K562 (cell line): ENCODE data around the gene GALNT17. TPM values are rescaled to one million over a fixed set of nuclear protein-coding genes. Genes with fewer than 3 reads are reported as not detected.
"Not testable (repeated sequence)": the region's sequence is repeated elsewhere in the genome, so short reads cannot be mapped to it uniquely, and the experiment has no call there.

Experiments
- ATAC-seq: fragments of 200-7000 bp; cut with Tn5 transposase; 3 replicates; pipeline ENCODE4 v1.9.1; 2020; ENCODE audit warnings: moderate library complexity
- BruUV-seq: library from RNA; stranded (reverse); fragments of 400-500 nt; replicated peaks from 2 replicates; lab custom pipeline; 2021; lab: Mats Ljungman, UMichigan
- CTCF ChIA-PET: fragments of 300-600 bp; formaldehyde crosslinking; extraction: SDS; loops from one replicate; lab custom pipeline; 2021; ENCODE audit warnings: low intra/inter-chr PET ratio; lab: Yijun Ruan, JAX
- POLR2A ChIA-PET: fragments of 300-600, 350-650 bp; sonication (Branson Sonifier 250); formaldehyde crosslinking; extraction: SDS; loops from one replicate; lab custom pipeline; 2021; ENCODE audit warnings: antibody characterized with exemption, inconsistent platforms; lab: Yijun Ruan, JAX
- DNase-seq, 4 experiments: peaks; one replicate each; pipeline versions ENCODE4 v3.0.0 to v3.0.0-alpha.2; 2011 to 2018; ENCODE audit warnings: low spot score in 3 of 4, mixed read lengths in 3 of 4; ENCODE audit errors: extremely low read depth in 1 of 4
- FAIRE-seq: peaks from 2 replicates; lab custom pipeline; 2011; peaks lifted over from hg19 to GRCh38; lab: Jason Lieb, UNC
- H2AFZ ChIP-seq: 2 replicates; pipeline ENCODE4 v1.6.0; 2011; ENCODE audit warnings: low read depth, low read length, control low read depth, inconsistent platforms
- H3K27ac ChIP-seq: fragments of 200-600 bp; 3 replicates; pipeline ENCODE4 v1.8.0; 2011; ENCODE audit warnings: low read depth, mild to moderate bottlenecking, control low read depth, inconsistent platforms, low read length, moderate library complexity, mixed read lengths; ENCODE audit errors: extremely low read depth
- H3K27me3 ChIP-seq, 2 experiments: fragments of 300-600 bp in 1 of 2; 2 replicates in 1 of 2; 3 replicates in 1 of 2; pipeline versions ENCODE4 v1.6.0 to v1.8.0; 2011; ENCODE audit warnings: inconsistent platforms in 2 of 2, low read length in 2 of 2, mild to moderate bottlenecking in 1 of 2, mixed read lengths in 1 of 2, moderate library complexity in 1 of 2; ENCODE audit not compliant: control insufficient read depth in 2 of 2, insufficient read depth in 2 of 2
- H3K36me3 ChIP-seq: fragments of 300-600 bp; 3 replicates; pipeline ENCODE4 v1.8.0; 2011; ENCODE audit warnings: mild to moderate bottlenecking, low read length, inconsistent platforms; ENCODE audit not compliant: control insufficient read depth, insufficient read depth
- H3K4me1 ChIP-seq, 2 experiments: fragments of 200-600 bp in 1 of 2; replicated peaks in 1 of 2; 2 replicates in 1 of 2; 3 replicates in 1 of 2; pipeline versions ENCODE4 v1.5.1 to v1.8.0; 2011; ENCODE audit warnings: inconsistent platforms in 2 of 2, low read length in 2 of 2, mild to moderate bottlenecking in 1 of 2, mixed read lengths in 1 of 2, moderate library complexity in 1 of 2; ENCODE audit not compliant: control insufficient read depth in 2 of 2, insufficient read depth in 2 of 2
- H3K4me2 ChIP-seq: 2 replicates; pipeline ENCODE4 v1.6.1; 2011; ENCODE audit warnings: low read length, control low read depth, inconsistent platforms, mixed read lengths; ENCODE audit not compliant: insufficient read depth
- H3K4me3 ChIP-seq: fragments of 200-600 bp; sonication (generic), shearing (Covaris generic); 2 replicates; pipeline ENCODE4 v1.5.1; 2016; ENCODE audit warnings: control low read depth, inconsistent platforms
- H3K79me2 ChIP-seq: fragments of 200-600 bp; 3 replicates; pipeline ENCODE4 v1.8.0; 2011; ENCODE audit warnings: low read length, inconsistent platforms; ENCODE audit not compliant: control insufficient read depth, insufficient read depth
- H3K9ac ChIP-seq, 2 experiments: 2 replicates each; pipeline versions ENCODE4 v1.6.0 to v1.6.1; 2011; ENCODE audit warnings: low read depth in 2 of 2, low read length in 2 of 2, control low read depth in 1 of 2, inconsistent platforms in 1 of 2, mild to moderate bottlenecking in 1 of 2, mixed read lengths in 1 of 2; ENCODE audit not compliant: insufficient read depth in 1 of 2
- H3K9me1 ChIP-seq: one replicate; pipeline ENCODE4 v1.6.0; 2011; ENCODE audit warnings: inconsistent platforms, mild to moderate bottlenecking, low read length, moderate library complexity; ENCODE audit not compliant: control insufficient read depth, insufficient read depth
- H3K9me3 ChIP-seq: replicated peaks from 2 replicates; pipeline ENCODE4 v1.5.1; 2011; ENCODE audit warnings: low read depth, low read length, inconsistent platforms; ENCODE audit not compliant: control insufficient read depth, insufficient read depth
- H4K20me1 ChIP-seq: replicated peaks from 2 replicates; pipeline ENCODE4 v1.6.1; 2011; ENCODE audit warnings: low read length, inconsistent platforms, mixed read lengths; ENCODE audit not compliant: control insufficient read depth, insufficient read depth
- IRF9 ChIP-seq: fragments of 450-650 bp; IDR thresholded peaks from 2 replicates; pipeline ENCODE4 v1.6.1; 2016; ENCODE audit warnings: missing biosample characterization, missing genetic modification characterization
- NKRF ChIP-seq: fragments of 450-650 bp; IDR thresholded peaks from 2 replicates; pipeline ENCODE4 v1.6.1; 2016; ENCODE audit warnings: borderline replicate concordance
- ZNF408 ChIP-seq: fragments of 250-450 bp; sonication (Bioruptor Pico); IDR thresholded peaks from 2 replicates; pipeline ENCODE4 v1.4.0; 2020; ENCODE audit warnings: low read depth, mild to moderate bottlenecking, moderate library complexity
- ZNF639 ChIP-seq, 2 experiments: fragments of 200-800 bp in 1 of 2; sonication (Bioruptor generic) in 1 of 2; sonication (generic) in 1 of 2; formaldehyde crosslinking in 1 of 2; IDR thresholded peaks in 1 of 2; conservative IDR thresholded peaks in 1 of 2; 2 replicates each; pipeline versions ENCODE4 v1.5.0 to v1.6.1; 2016 to 2020; ENCODE audit warnings: missing compliant biosample characterization in 1 of 2, missing genetic modification characterization in 1 of 2, missing genetic modification reagents in 1 of 2
- WGBS: fragments of 100-300 bp; shearing (Covaris generic); methylation state at CpG from one replicate; pipeline ENCODE4 v1.1.6; 2016; ENCODE audit warnings: low coverage, mixed read lengths; ENCODE audit not compliant: insufficient coverage; ENCODE audit errors: missing lambda C conversion rate; 5-methylcytosine and 5-hydroxymethylcytosine counted together
- in situ Hi-C: fragments of 300-500 bp; cut with MboI; formaldehyde crosslinking; loops from 4 replicates; pipeline ENCODE4 v1.15.0; 2018; ENCODE audit warnings: inconsistent platforms, mixed read lengths
- intact Hi-C: fragments of 100-400 bp; cut with micrococcal nuclease; formaldehyde crosslinking; loops from 2 replicates; pipeline ENCODE4 v1.14.2; 2022
- polyA plus RNA-seq, 8 experiments: library from polyadenylated mRNA; depleted of rRNA in 4 of 8; stranded (reverse) in 5 of 8; unstranded in 3 of 8; fragments of >200 nt; fragmentation: Nextera tagmentation in 2 of 8; fragmentation: Illumina TruSeq in 1 of 8; extraction: Ambion mirVana in 2 of 8; extraction: Trizol in 1 of 8; gene quantifications; 2 replicates each; pipeline versions ENCODE4 v1.2.1 to v1.2.3, GENCODE V29; 2011 to 2014; ENCODE audit warnings: inconsistent platforms in 1 of 8, missing spikeins in 1 of 8
- total RNA-seq, 7 experiments: library from RNA; depleted of rRNA in 6 of 7; stranded (reverse); fragments of >200 nt in 6 of 7; fragmentation: Illumina TruSeq in 2 of 7; extraction: Trizol in 2 of 7; gene quantifications; 2 replicates each; pipeline versions ENCODE4 v1.2.1 to v1.2.3, GENCODE V29; 2011 to 2021; ENCODE audit warnings: low replicate concordance in 1 of 7

The GALNT17 gene
- total and polyA plus RNA-seq, 9 of the 15 experiments (the other 6 are each of a cell fraction or from before 2014, with no cell fraction given): not detected

GRCh38 chr7:71591876-71592275 lies 459.9 kb downstream of the GALNT17 start (continued):
- TF ChIP-seq ZNF639 (CRISPR knock-in tag; conservative IDR thresholded peaks at IDR 0.05 in 1 of 2, IDR thresholded peaks at IDR 0.05 in 1 of 2) (no peak), IRF9 (no peak), ZNF408 (CRISPR knock-in tag) (no peak), NKRF (no peak)

- FAIRE-seq, DNase-seq, H3K9ac ChIP-seq, H3K27ac ChIP-seq, H3K27me3 ChIP-seq, H4K20me1 ChIP-seq, H3K79me2 ChIP-seq, BruUV-seq, in situ Hi-C loops, H3K4me3 ChIP-seq, H3K9me1 ChIP-seq, H2AFZ ChIP-seq, H3K36me3 ChIP-seq, H3K4me2 ChIP-seq, H3K9me3 ChIP-seq, H3K4me1 ChIP-seq, intact Hi-C loops, ATAC-seq, CTCF ChIA-PET: not testable (repeated sequence)
- POLR2A ChIA-PET: interaction anchor here (0.6 kb wide), 1 partner anchor 50 kb away, joined by 3 read pairs; no protein-coding TSS in a partner anchor
- 0% methylated on average over 4 of the region's 4 CpGs for WGBS
These were observed 460.4 kb downstream of the GALNT17 start for GRCh38 chr7:71592388-71592787.
